Astrocyte (in vitro differentiated cells and primary cell): Measurements from ENCODE around the gene GTF3A.

Source experiments
- EZH2 ChIP-seq: IDR thresholded peaks from 2 replicates; pipeline ENCODE4 v1.6.1; 2012; ENCODE audit warnings: mild to moderate bottlenecking, low read length, inconsistent platforms; ENCODE audit not compliant: insufficient read depth
- TF ChIP-seq, protein P1 (sequence below): IDR thresholded peaks from 2 replicates; pipeline ENCODE4 v1.5.1; 2011; ENCODE audit warnings: low read depth, mild to moderate bottlenecking, inconsistent platforms, low read length, moderate library complexity; ENCODE audit not compliant: insufficient read depth

DNA sequence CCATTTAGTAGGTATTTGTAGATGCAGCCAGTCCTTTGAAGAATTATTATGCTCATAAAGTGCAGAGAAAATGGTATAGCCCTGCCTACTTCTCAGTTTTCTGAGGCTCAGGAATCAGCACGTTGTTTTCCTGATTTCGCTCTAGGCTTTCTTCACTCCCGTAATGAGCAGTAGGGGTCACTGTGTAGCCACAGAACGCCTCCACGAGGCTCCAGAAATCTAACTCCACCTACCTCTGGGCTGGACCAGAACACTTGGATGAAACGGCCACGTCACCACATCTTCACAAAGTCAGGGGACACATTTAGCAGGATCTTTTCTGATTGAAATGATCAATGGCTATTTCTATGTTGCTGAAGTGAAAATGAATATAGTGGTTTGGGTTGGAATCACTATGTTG is 49.8 kb upstream of the GTF3A start:
- TF ChIP-seq, protein P1, sequence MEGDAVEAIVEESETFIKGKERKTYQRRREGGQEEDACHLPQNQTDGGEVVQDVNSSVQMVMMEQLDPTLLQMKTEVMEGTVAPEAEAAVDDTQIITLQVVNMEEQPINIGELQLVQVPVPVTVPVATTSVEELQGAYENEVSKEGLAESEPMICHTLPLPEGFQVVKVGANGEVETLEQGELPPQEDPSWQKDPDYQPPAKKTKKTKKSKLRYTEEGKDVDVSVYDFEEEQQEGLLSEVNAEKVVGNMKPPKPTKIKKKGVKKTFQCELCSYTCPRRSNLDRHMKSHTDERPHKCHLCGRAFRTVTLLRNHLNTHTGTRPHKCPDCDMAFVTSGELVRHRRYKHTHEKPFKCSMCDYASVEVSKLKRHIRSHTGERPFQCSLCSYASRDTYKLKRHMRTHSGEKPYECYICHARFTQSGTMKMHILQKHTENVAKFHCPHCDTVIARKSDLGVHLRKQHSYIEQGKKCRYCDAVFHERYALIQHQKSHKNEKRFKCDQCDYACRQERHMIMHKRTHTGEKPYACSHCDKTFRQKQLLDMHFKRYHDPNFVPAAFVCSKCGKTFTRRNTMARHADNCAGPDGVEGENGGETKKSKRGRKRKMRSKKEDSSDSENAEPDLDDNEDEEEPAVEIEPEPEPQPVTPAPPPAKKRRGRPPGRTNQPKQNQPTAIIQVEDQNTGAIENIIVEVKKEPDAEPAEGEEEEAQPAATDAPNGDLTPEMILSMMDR, result peak; percentile 78
- TF ChIP-seq EZH2, result no peak
